Stromal cell of bone marrow (primary cell): ENCODE data around the gene HBG2.
A peak's percentile ranks its signal among the peaks of the same experiment; 100 is the strongest.
"Not testable (repeated sequence)": the region's sequence is repeated elsewhere in the genome, so short reads cannot be mapped to it uniquely, and the experiment has no call there.

Experiments
- DNase-seq: peaks from one replicate; pipeline ENCODE4 v3.0.0-alpha.2; 2012; ENCODE audit warnings: low read depth

HBG2 gene

GRCh38 chr11:5254646-5255413, at the start of gene HBG2:
Gene HBG2, minus strand, starts transcription at chr11:5254781. Its CDS starts 53 bp downstream, at chr11:5254728.
- peak; percentile 2 for DNase-seq

- DNase-seq, result no peak
These were observed 49.5 kb upstream of the HBG2 start for GRCh38 chr11:5304046-5304445.

DNA sequence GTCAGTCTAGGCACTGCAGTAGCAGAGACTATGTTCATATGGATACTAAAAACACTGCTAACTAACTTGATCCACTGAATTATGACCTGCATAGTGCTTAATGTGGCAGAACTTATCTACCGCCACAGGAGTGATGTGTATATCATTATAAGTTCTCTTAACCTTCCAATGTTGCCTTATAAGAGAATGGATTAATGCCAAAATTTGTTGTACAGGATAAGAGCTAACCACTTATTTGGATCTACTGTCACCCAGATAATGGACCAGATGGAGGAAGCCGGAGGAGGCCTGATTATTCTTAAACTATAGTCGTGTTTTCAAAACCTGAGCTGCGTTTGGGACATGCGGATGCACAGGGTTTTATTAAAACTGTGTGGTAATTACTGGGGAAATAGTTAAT, 49.0 kb upstream of the HBG2 start:
- no peak for DNase-seq

DNA sequence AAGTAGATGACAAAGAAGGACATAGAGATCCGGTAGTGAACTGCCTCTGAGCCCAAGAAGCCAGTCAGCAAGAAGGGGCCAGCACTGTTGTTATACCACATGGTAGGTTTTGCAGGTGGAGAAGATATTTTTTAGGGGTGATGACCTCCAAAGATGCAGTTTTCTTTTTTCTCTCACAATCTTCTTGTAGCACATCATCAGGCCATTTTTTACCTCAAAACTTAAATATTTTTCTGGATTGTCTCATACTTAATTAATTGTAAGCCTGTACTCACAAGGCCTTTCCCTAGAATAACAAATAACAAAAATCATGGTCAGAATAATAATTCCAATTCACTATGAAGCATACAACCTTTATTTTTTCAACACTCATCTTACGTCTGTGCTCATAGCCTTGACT, 47.3 kb upstream of the HBG2 start, which contains the start of gene OR51B4:
Gene OR51B4 (minus strand): TSS at position 101 of the 400 bp plus-strand sequence. CDS start 0 bp downstream, at position 101.
- no peak for DNase-seq

DNA sequence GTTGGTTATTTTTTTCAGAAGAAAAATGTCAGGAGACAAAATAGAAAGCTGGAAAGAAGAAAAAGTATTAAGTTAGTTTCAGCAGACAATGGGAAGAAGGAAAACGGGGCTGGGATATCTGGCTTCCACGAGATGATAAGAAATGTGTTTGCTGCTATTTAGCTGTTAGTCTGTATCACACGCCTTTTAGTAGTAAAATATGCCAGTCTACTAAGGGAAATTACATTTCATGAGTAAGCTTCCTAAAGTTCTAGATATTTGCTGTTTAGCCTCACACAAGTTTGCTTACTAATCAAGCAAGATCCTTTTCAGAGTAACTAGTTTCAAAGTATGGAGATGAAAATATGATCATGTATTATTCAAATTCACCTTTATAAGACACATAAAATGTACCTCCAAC, 45.7 kb upstream of the HBG2 start:
- no peak for DNase-seq

DNA sequence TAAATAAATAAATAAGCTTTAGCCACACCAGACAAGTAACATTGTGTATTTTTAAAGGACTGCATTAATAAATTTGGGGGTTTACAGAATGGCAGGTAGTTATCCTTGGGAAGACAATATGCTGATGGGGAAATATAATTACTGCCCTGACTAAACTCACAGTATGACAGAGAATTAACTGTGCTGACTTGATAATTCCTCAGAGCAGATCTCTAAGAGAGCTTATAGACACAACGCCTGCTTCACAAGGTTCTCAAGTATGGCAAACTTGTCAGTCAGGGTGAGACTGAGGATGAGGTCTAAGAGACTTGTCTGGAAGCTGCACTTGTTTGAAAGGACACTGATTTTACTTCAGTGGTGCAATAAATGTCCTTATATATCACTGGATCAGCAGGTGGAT, 43.9 kb upstream of the HBG2 start:
- DNase-seq, result no peak

- DNase-seq, result no peak
These were observed 43.2 kb upstream of the HBG2 start for GRCh38 chr11:5297721-5298323.

GRCh38 chr11:5294342-5294995, 39.9 kb upstream of the HBG2 start:
- not testable (repeated sequence) for DNase-seq

DNA sequence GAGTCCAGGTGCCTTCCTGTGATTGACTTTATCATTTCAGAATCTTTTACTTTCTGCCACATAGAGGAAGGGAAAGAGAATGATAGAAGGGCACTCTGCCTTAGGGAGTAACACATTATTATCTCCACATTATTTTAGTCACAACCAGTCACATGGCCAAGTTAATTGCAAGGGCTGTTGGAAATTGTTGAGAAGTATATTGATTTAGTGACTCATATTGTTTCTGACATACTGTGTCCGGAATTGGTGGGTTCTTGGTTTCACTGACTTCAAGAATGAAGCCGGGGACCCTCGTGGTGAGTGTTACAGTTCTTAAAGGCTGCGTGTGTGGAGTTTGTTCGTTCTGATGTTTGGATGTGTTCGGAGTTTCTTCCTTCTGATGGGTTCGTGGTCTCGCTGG, 38.4 kb upstream of the HBG2 start:
- DNase-seq, result no peak

DNA sequence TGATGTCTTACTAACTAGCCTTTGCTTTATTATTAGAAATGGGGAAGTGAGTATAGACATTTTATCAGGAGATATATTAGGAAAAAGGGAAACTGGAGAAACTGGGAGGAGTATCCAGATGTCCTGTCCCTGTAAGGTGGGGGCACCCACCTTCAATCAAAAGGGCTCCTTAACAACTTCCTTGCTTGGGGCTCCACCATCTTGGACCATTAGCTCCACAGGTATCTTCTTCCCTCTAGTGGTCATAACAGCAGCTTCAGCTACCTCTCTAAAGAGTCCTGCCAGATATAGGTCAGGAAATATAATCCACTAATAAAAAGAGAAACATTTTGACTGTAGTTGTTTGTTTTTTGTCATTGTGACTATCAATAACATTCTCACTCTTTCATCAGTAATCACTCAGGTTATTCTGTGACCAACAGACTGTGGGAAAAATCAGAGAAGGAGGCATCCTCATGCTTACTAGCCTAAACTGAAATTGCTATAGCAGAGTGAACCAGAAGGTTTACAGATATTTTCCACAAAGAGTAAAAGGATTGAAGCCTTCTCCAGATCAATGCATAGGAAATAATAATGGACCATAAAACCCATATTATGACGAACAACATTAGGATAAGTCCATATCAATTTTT, 36.7 kb upstream of the HBG2 start:
- DNase-seq, result no peak

DNA sequence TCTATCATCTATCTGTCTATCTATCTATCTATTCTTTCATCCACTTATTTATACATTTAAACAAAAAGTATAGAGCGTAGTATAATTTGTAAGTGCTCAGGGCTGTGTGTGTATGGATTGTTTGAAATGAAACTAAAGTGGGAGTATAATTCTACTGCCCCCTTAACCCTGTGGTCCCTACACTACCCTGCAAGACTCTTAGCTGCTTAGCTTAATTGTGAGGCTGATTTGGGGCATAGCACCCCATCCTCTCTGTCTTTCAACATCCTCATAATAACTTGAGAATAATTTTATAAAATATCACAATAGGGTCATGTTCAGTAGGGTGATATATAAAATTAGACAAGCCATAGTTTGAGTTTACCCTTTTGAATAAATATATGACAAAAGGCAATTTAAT, 35.5 kb upstream of the HBG2 start:
- DNase-seq, result no peak

- no peak for DNase-seq
These were observed 35.1 kb upstream of the HBG2 start for GRCh38 chr11:5289696-5290095.

DNA sequence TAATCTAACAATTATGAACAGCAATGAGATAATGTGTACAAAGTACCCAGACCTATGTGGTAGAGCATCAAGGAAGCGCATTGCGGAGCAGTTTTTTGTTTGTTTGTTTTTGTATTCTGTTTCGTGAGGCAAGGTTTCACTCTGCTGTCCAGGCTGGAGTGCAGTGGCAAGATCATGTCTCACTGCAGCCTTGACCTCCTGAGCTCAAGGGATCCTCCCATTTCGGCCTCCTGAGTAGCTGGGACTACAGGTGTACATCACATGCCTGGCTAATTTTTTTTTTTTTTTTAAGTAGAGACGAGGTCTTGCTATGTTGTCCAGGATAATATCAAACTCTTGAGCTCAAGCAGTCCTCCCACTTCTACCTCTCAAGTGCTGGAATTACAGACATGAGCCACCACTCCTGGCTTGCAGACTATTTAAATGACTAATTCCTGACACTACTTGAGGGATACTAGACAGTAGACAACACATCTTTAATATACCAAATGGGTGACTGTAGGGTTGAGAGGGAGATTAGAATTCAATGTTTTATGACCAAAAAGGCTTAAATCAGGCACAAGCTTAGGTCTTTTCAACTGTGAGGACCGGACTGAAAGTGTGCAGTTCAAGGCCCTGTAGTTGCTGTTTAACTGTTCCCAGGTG, 34.4 kb upstream of the HBG2 start:
- no peak for DNase-seq

GRCh38 chr11:5288108-5288905, 33.7 kb upstream of the HBG2 start:
- no peak for DNase-seq

- DNase-seq, result no peak
These were observed 32.3 kb upstream of the HBG2 start for GRCh38 chr11:5286901-5287300.

DNA sequence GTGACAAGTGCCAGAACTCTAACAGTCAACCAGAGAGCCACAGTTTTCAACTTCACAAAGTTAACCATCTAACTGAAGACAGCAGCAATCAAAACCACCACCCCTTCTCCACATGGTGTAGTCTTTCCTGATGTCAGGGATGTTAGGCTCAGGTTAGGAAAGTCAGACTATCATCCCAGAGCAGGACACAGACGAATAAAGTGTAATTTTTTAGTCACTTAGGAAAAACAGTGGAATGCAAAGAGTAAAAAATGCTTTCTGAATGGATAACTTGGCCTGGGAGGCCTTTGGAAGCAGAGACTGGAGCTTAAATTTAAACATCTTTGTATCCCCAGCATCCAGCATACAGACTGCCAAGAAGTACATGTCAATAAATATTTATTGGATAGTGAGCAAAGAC, 31.8 kb upstream of the HBG2 start:
- DNase-seq, result no peak

GRCh38 chr11:5285703-5286340, 31.2 kb upstream of the HBG2 start:
- no peak for DNase-seq

DNA sequence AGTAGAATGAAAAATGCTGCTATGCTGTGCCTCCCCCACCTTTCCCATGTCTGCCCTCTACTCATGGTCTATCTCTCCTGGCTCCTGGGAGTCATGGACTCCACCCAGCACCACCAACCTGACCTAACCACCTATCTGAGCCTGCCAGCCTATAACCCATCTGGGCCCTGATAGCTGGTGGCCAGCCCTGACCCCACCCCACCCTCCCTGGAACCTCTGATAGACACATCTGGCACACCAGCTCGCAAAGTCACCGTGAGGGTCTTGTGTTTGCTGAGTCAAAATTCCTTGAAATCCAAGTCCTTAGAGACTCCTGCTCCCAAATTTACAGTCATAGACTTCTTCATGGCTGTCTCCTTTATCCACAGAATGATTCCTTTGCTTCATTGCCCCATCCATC, 30.1 kb upstream of the HBG2 start:
- DNase-seq, result no peak

DNA sequence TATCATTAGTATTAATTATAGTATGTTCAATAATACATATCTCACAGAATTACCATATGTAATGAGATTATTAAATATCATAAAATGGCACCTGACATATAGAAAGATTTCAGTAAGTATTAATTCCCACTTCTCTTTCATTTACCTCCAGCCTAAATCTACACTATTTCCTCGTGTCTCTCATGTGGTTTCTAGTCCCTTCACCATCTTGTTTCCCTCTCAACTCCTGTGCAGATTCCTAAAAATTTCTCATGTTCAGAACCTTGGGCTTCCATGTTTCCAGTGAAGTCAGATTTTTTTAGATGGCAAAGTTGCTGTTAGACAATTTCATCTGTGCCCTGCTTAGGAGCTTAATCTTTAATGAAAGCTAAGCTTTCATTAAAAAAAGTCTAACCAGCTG, 29.3 kb upstream of the HBG2 start:
- DNase-seq, result no peak

- no peak for DNase-seq
These were observed 28.5 kb upstream of the HBG2 start for GRCh38 chr11:5283086-5283485.

GRCh38 chr11:5282628-5283027, 28.0 kb upstream of the HBG2 start:
- no peak for DNase-seq
